ENCODE data around the gene DUT.
A peak's percentile ranks its signal among the peaks of the same experiment; 100 is the strongest.

GRCh38 chr15:48352474-48353072, 21.3 kb downstream of the DUT start:
- TF ChIP-seq SRF (IDR thresholded peaks at IDR 0.05; ENCODE audit: low read depth) (no peak), POLR2A (IDR thresholded peaks at IDR 0.05; ENCODE audit: borderline replicate concordance, extremely low read depth, insufficient read depth, insufficient read length) (no peak), YY1 (IDR thresholded peaks at IDR 0.05; ENCODE audit: extremely low read depth, insufficient replicate concordance, low read depth, low read length) (no peak), ELF1 (IDR thresholded peaks at IDR 0.05; ENCODE audit: borderline replicate concordance, low read depth) (no peak), POLR2AphosphoS5 (IDR thresholded peaks at IDR 0.05; ENCODE audit: low read depth, low read length) (no peak), ZNF274 (IDR thresholded peaks at IDR 0.05; ENCODE audit: low read depth, low read length) (no peak), EZH2phosphoT487 (IDR thresholded peaks at IDR 0.05; ENCODE audit: borderline replicate concordance) (no peak), EGR1 (IDR thresholded peaks at IDR 0.05; ENCODE audit: low read depth) (no peak), SIN3A (IDR thresholded peaks at IDR 0.05; ENCODE audit: low read depth) (no peak), ATF3 (IDR thresholded peaks at IDR 0.05) (no peak), EZH2 (IDR thresholded peaks at IDR 0.05) (no peak)
- TF ChIP-seq, protein P1, sequence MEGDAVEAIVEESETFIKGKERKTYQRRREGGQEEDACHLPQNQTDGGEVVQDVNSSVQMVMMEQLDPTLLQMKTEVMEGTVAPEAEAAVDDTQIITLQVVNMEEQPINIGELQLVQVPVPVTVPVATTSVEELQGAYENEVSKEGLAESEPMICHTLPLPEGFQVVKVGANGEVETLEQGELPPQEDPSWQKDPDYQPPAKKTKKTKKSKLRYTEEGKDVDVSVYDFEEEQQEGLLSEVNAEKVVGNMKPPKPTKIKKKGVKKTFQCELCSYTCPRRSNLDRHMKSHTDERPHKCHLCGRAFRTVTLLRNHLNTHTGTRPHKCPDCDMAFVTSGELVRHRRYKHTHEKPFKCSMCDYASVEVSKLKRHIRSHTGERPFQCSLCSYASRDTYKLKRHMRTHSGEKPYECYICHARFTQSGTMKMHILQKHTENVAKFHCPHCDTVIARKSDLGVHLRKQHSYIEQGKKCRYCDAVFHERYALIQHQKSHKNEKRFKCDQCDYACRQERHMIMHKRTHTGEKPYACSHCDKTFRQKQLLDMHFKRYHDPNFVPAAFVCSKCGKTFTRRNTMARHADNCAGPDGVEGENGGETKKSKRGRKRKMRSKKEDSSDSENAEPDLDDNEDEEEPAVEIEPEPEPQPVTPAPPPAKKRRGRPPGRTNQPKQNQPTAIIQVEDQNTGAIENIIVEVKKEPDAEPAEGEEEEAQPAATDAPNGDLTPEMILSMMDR (IDR thresholded peaks at IDR 0.05 in 2 of 3, conservative IDR thresholded peaks at IDR 0.05 in 1 of 3; ENCODE audit: borderline replicate concordance in 1 of 3, insufficient read depth in 1 of 3, low read depth in 2 of 3, low read length in 2 of 3) = peak; percentile 58 to 93 (median 75); a peak in 5 of 6 replicates
- TF ChIP-seq, protein P2, sequence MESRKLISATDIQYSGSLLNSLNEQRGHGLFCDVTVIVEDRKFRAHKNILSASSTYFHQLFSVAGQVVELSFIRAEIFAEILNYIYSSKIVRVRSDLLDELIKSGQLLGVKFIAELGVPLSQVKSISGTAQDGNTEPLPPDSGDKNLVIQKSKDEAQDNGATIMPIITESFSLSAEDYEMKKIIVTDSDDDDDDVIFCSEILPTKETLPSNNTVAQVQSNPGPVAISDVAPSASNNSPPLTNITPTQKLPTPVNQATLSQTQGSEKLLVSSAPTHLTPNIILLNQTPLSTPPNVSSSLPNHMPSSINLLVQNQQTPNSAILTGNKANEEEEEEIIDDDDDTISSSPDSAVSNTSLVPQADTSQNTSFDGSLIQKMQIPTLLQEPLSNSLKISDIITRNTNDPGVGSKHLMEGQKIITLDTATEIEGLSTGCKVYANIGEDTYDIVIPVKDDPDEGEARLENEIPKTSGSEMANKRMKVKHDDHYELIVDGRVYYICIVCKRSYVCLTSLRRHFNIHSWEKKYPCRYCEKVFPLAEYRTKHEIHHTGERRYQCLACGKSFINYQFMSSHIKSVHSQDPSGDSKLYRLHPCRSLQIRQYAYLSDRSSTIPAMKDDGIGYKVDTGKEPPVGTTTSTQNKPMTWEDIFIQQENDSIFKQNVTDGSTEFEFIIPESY (IDR thresholded peaks at IDR 0.05; ENCODE audit: extremely low read depth, insufficient replicate concordance, low read length) = no peak
